Body of pancreas (tissue), 4 donors: ENCODE data around the gene PLAC1.

Source experiments
- CTCF ChIP-seq, 7 experiments: fragments of 450-650 bp in 4 of 7; fragments of 200-600 bp in 3 of 7; sonication (generic) in 3 of 7; IDR thresholded peaks; one replicate each; pipeline ENCODE4 v1.5.1; 2016 to 2019; ENCODE audit warnings: antibody characterized with exemption in 7 of 7
- POLR2A ChIP-seq, 3 donors: fragments of 450-650 bp; IDR thresholded peaks; one replicate each; pipeline ENCODE4 v1.6.1; 2016; ENCODE audit warnings: antibody characterized with exemption in 3 of 3, mild to moderate bottlenecking in 2 of 3

- TF ChIP-seq POLR2A (IDR thresholded peaks at IDR 0.05): no peak
- TF ChIP-seq CTCF (IDR thresholded peaks at IDR 0.05): no peak
Observed at GRCh38 chrX:134695999-134696398, 37.7 kb upstream of the PLAC1 start.
